ENCODE results near the gene PRKAB2. TPM values are rescaled to one million over a fixed set of nuclear protein-coding genes. Genes with fewer than 3 reads are reported as not detected.

Gene PRKAB2
- total and polyA plus RNA-seq, 2 of the 4 experiments (the other 2 are of a cell fraction) = 8.4 to 11.0 TPM

DNA sequence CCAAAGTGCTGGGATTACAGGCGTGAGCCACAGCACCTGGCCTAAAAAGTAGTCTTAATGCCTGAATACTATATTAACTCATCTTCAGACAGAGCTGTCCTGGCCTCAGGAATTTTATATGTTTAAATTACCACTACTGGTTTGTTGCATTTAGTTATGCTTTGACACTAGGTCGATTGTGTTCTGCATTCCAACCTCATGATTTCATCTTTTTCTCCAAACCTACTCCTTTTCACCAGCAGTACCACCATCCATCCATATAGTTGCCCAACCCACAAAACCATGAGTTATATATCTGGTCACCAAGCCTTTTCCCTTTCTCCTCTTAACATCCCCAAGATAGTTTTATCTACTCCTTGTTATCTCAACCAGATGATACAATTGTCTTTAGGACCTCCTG lies 30.3 kb upstream of the PRKAB2 start:
- H3K36me3 ChIP-seq (ENCODE audit: control insufficient read depth, insufficient read depth, low read length) = no peaks in the 10 kb centered on the region
- no peak overlapping the region for H4K8ac ChIP-seq (ENCODE audit: low read depth in 2 of 2, low read length in 2 of 2)
- H3K9ac ChIP-seq (ENCODE audit: low read depth, low read length) = no peak overlapping the region
- no peaks in the 10 kb centered on the region for H4K20me1 ChIP-seq (ENCODE audit: insufficient read depth, low read length)
- no peak overlapping the region for H2BK20ac ChIP-seq (ENCODE audit: low read depth, low read length)
- no peak overlapping the region for H3K27ac ChIP-seq (ENCODE audit: insufficient read depth, low read length)
- no peak overlapping the region for H2AFZ ChIP-seq (replicated peaks; ENCODE audit: low read length, poor library complexity)
- no peaks in the 10 kb centered on the region for H3K4me1 ChIP-seq (ENCODE audit: control insufficient read depth, insufficient read depth, low read length)
- no peaks in the 10 kb centered on the region for H3K79me1 ChIP-seq (ENCODE audit: low read depth in 1 of 2, low read length in 2 of 2)
- intact Hi-C loops (cut with micrococcal nuclease) (no loop called here), in situ Hi-C loops (cut with MboI; ENCODE audit: low sequenced_read_pairs) (no loop called here), dilution Hi-C loops (cut with HindIII; ENCODE audit: low sequenced_read_pairs, unreplicated experiment) (no loop called here)
- no peak overlapping the region for H3K23ac ChIP-seq (ENCODE audit: low read depth, low read length)
- H3K9me1 ChIP-seq (ENCODE audit: insufficient read depth, low read length) = no peaks in the 10 kb centered on the region
- DNase-seq (peak; percentile 21), ATAC-seq (ENCODE audit: low read depth) (peak; percentile 70)
- no peak overlapping the region for H2BK120ac ChIP-seq (ENCODE audit: low read depth, low read length)
- no peak overlapping the region for H3K4me2 ChIP-seq (ENCODE audit: low read depth, low read length)
- no peak overlapping the region for H3K4me3 ChIP-seq (ENCODE audit: insufficient read depth, low read depth, low read length)
- ChIA-PET POLR2A (ENCODE audit: unreplicated experiment) (no interaction called here), CTCF (no interaction called here)
- H2BK15ac ChIP-seq (ENCODE audit: low read depth, low read length) = no peak overlapping the region
- no peak for TF ChIP-seq RAD21 (IDR thresholded peaks at IDR 0.05; ENCODE audit: low read length)
- no peak for TF ChIP-seq BHLHE40 (IDR thresholded peaks at IDR 0.05; ENCODE audit: low read depth, low read length)
- TF ChIP-seq MAFK (IDR thresholded peaks at IDR 0.05; ENCODE audit: low read depth, low read length) = no peak
- H3K14ac ChIP-seq (replicated peaks; ENCODE audit: low read depth, low read length) = no peak overlapping the region
- no peak overlapping the region for H3K56ac ChIP-seq (ENCODE audit: extremely low read depth, insufficient read depth, low read length)
- H3K4ac ChIP-seq (ENCODE audit: low read depth, low read length) = no peak overlapping the region
- no peak overlapping the region for H4K5ac ChIP-seq (ENCODE audit: low read depth, low read length)
- no peak overlapping the region for H4K91ac ChIP-seq (ENCODE audit: insufficient read depth, low read depth, low read length)
- no peaks in the 10 kb centered on the region for H3K27me3 ChIP-seq (ENCODE audit: control insufficient read depth, insufficient read depth, low read length)
- no peaks in the 10 kb centered on the region for H3K9me3 ChIP-seq (ENCODE audit: control insufficient read depth, insufficient read depth, low read length)
- WGBS, 2 experiments (ENCODE audit: extremely low coverage in 2 of 2, insufficient read length in 1 of 2) = no CpG with 5 or more reads among the region's 2 CpGs
- H2AK5ac ChIP-seq (ENCODE audit: low read depth, low read length) = no peak overlapping the region
- H3K18ac ChIP-seq (ENCODE audit: low read depth, low read length) = no peak overlapping the region
- BruUV-seq (replicated peaks) = no TSS peak
- no peak overlapping the region for H2BK5ac ChIP-seq (ENCODE audit: low read depth, low read length, poor library complexity, severe bottlenecking)
- H2AK9ac ChIP-seq (replicated peaks; ENCODE audit: low read depth, low read length, poor library complexity) = no peak overlapping the region

Data from IMR-90 (cell line).